ENCODE data around the gene MACROD2.

GRCh38 chr20:14009208-14009607, 13.9 kb downstream of the MACROD2 start:
- TF ChIP-seq CTCF (IDR thresholded peaks at IDR 0.05; ENCODE audit: poor library complexity, severe bottlenecking) (no peak), REST (IDR thresholded peaks at IDR 0.05; ENCODE audit: borderline replicate concordance) (no peak), EP300 (conservative IDR thresholded peaks at IDR 0.05; ENCODE audit: poor library complexity, severe bottlenecking) (no peak), EZH2 (IDR thresholded peaks at IDR 0.05; ENCODE audit: borderline replicate concordance, insufficient read depth, low read length, poor library complexity, severe bottlenecking) (no peak), SMC3 (conservative IDR thresholded peaks at IDR 0.05; ENCODE audit: poor library complexity) (no peak), TAF1 (IDR thresholded peaks at IDR 0.05; ENCODE audit: low read depth) (no peak)
